ENCODE results near the gene CISD3. TPM values are rescaled to one million over a fixed set of nuclear protein-coding genes. Genes with fewer than 3 reads are reported as not detected.

The CISD3 gene
- total and polyA plus RNA-seq, 4 donors: 4.5 to 152 (median 37.3) TPM

- DNase-seq (ENCODE audit: low spot score): no peak
- H3K9me3 ChIP-seq (ENCODE audit: control insufficient read depth in 4 of 4, low read length in 3 of 4): no peaks in the 10 kb centered on the region
- peak overlapping the region; percentile 22 to 71 (median 60) for H3K4me3 ChIP-seq (ENCODE audit: low read depth in 1 of 3, low read length in 3 of 3)
- no peak for TF ChIP-seq HNF4G (IDR thresholded peaks at IDR 0.05)
- no peak for TF ChIP-seq TAF1 (conservative IDR thresholded peaks at IDR 0.05)
- TF ChIP-seq EGR1 (IDR thresholded peaks at IDR 0.05; ENCODE audit: low read depth in 2 of 2): no peak
- TF ChIP-seq MAX (IDR thresholded peaks at IDR 0.05): no peak
- TF ChIP-seq ZBTB33 (IDR thresholded peaks at IDR 0.05): no peak
- TF ChIP-seq REST (IDR thresholded peaks at IDR 0.05): no peak
- no peak for TF ChIP-seq RAD21 (IDR thresholded peaks at IDR 0.05)
- no peak for TF ChIP-seq CTCF (IDR thresholded peaks at IDR 0.05; ENCODE audit: low read depth, low read length, missing input control)
- no peak for TF ChIP-seq FOXA2 (IDR thresholded peaks at IDR 0.05)
- TF ChIP-seq ATF3 (IDR thresholded peaks at IDR 0.05): no peak
- no peak for TF ChIP-seq SP1 (IDR thresholded peaks at IDR 0.05)
- TF ChIP-seq NR2F2 (IDR thresholded peaks at IDR 0.05): no peak
- no peak for TF ChIP-seq JUND (IDR thresholded peaks at IDR 0.05)
- no peak for TF ChIP-seq FOXA1 (IDR thresholded peaks at IDR 0.05)
- TF ChIP-seq GABPA (IDR thresholded peaks at IDR 0.05 in 1 of 2, conservative IDR thresholded peaks at IDR 0.05 in 1 of 2): no peak
- TF ChIP-seq HNF4A (conservative IDR thresholded peaks at IDR 0.05): no peak
- H3K4me1 ChIP-seq (ENCODE audit: control insufficient read depth in 4 of 4, insufficient read depth in 4 of 4, low read length in 3 of 4): peaks cover 17 to 51% (median 40%) of the 10 kb centered on the region in 4 donors
- peak overlapping the region; percentile 38 to 69 for H3K27ac ChIP-seq (ENCODE audit: low read depth in 1 of 2, low read length in 2 of 2)
- 1% methylated on average over 32 of the region's 32 CpGs for WGBS
- H3K27me3 ChIP-seq (ENCODE audit: control insufficient read depth in 4 of 4, insufficient read depth in 4 of 4, low read length in 3 of 4): no peaks in the 10 kb centered on the region
- H3K9ac ChIP-seq (ENCODE audit: low read depth in 1 of 2, low read length in 2 of 2): no peak overlapping the region
- H3K36me3 ChIP-seq (ENCODE audit: control insufficient read depth in 4 of 4, insufficient read depth in 3 of 4, low read depth in 1 of 4, low read length in 3 of 4): no peaks in the 10 kb centered on the region
Measured at GRCh38 chr17:38748892-38749222, 18.7 kb downstream of the CISD3 start.

Data from liver (tissue), 9 donors.